ENCODE results near the gene TFF2. TPM values are rescaled to one million over a fixed set of nuclear protein-coding genes. Genes with fewer than 3 reads are reported as not detected.

Gene TFF2
- total RNA-seq, 6 donors from 2014 or later: not detected

GRCh38 chr21:42309753-42310213, 41.0 kb downstream of the TFF2 start:
- TF ChIP-seq POLR2AphosphoS5 (IDR thresholded peaks at IDR 0.05) (no peak), CTCF (IDR thresholded peaks at IDR 0.05) (peak; percentile 67 to 87 (median 72))
- ATAC-seq (ENCODE audit: low FRiP score in 2 of 2) (peak; percentile 63 to 77), DNase-seq (peak; percentile 10 to 68)
- Histone ChIP-seq H3K4me3 (no peak overlapping the region), H3K27ac (no peak overlapping the region), H3K36me3 (no peaks in the 10 kb centered on the region), H3K4me1 (peaks cover 14 to 25% (median 16%) of the 10 kb centered on the region in 4 donors), H3K27me3 (no peaks in the 10 kb centered on the region), H3K9me3 (no peaks in the 10 kb centered on the region)
- 13 to 15% methylated on average over 4 to 22 of the region's 22 CpGs for WGBS, 2 donors

GRCh38 chr21:42308914-42309752, 41.7 kb downstream of the TFF2 start:
- Histone ChIP-seq H3K4me3 (no peak overlapping the region), H3K27me3 (no peaks in the 10 kb centered on the region), H3K36me3 (no peaks in the 10 kb centered on the region), H3K4me1 (peaks cover 14 to 25% (median 16%) of the 10 kb centered on the region in 4 donors), H3K27ac (no peak overlapping the region), H3K9me3 (no peaks in the 10 kb centered on the region)
- DNase-seq (no peak), ATAC-seq (ENCODE audit: low FRiP score in 2 of 2) (no peak)
- WGBS, 2 donors: 59 to 67% methylated on average over 18 to 23 of the region's 23 CpGs
- TF ChIP-seq CTCF (IDR thresholded peaks at IDR 0.05) (no peak), POLR2AphosphoS5 (IDR thresholded peaks at IDR 0.05) (no peak), EP300 (IDR thresholded peaks at IDR 0.05) (no peak), POLR2A (IDR thresholded peaks at IDR 0.05) (no peak)

- Histone ChIP-seq H3K36me3 (no peaks in the 10 kb centered on the region), H3K4me3 (no peak overlapping the region), H3K27me3 (no peaks in the 10 kb centered on the region), H3K4me1 (peaks cover 8 to 19% (median 11%) of the 10 kb centered on the region in 4 donors), H3K9me3 (no peaks in the 10 kb centered on the region), H3K27ac (no peak overlapping the region)
- 82 to 85% methylated on average over 15 to 17 of the region's 17 CpGs for WGBS, 2 donors
- TF ChIP-seq POLR2AphosphoS5 (IDR thresholded peaks at IDR 0.05): no peak
- TF ChIP-seq POLR2A (IDR thresholded peaks at IDR 0.05): no peak
- no peak for TF ChIP-seq CTCF (IDR thresholded peaks at IDR 0.05)
- no peak for TF ChIP-seq EP300 (IDR thresholded peaks at IDR 0.05)
- peak in 1 of 2 donors; percentile 20 for DNase-seq
- peak in 1 of 2 donors; percentile 49 for ATAC-seq (ENCODE audit: low FRiP score in 2 of 2)
These were observed 42.5 kb downstream of the TFF2 start for GRCh38 chr21:42308161-42308913.

- H3K4me3 ChIP-seq: no peak overlapping the region
- H3K9me3 ChIP-seq: no peaks in the 10 kb centered on the region
- TF ChIP-seq POLR2AphosphoS5 (IDR thresholded peaks at IDR 0.05): no peak
- TF ChIP-seq EP300 (IDR thresholded peaks at IDR 0.05): no peak
- TF ChIP-seq POLR2A (IDR thresholded peaks at IDR 0.05): no peak
- no peak for TF ChIP-seq CTCF (IDR thresholded peaks at IDR 0.05)
- H3K36me3 ChIP-seq: no peaks in the 10 kb centered on the region
- DNase-seq: peak in 1 of 2 donors; percentile 10
- no peak overlapping the region for H3K27ac ChIP-seq
- WGBS, 2 donors: 70 to 80% methylated on average over 5 of the region's 5 CpGs
- no peaks in the 10 kb centered on the region for H3K27me3 ChIP-seq
- ATAC-seq (ENCODE audit: low FRiP score in 2 of 2): no peak
- peaks cover 9 to 14% (median 11%) of the 10 kb centered on the region in 4 donors for H3K4me1 ChIP-seq
These were observed 43.7 kb downstream of the TFF2 start for GRCh38 chr21:42307106-42307505.
